Peyer's patch (tissue), 4 donors: Measurements from ENCODE around the gene CXXC5.

Source experiments
- POLR2A ChIP-seq, 2 donors: fragments of 450-650 bp; IDR thresholded peaks; one replicate each; pipeline ENCODE4 v1.5.1; 2017; ENCODE audit warnings: antibody characterized with exemption in 2 of 2, mild to moderate bottlenecking in 2 of 2, moderate library complexity in 2 of 2
- TF ChIP-seq, protein P1 (sequence below), 6 experiments: fragments of 450-650 bp in 4 of 6; fragments of 200-600 bp in 2 of 6; sonication (generic) in 1 of 6; IDR thresholded peaks; one replicate each; pipeline ENCODE4 v1.5.1; 2017 to 2019; ENCODE audit warnings: antibody characterized with exemption in 6 of 6, mild to moderate bottlenecking in 3 of 6, moderate library complexity in 1 of 6

- TF ChIP-seq, protein P1, sequence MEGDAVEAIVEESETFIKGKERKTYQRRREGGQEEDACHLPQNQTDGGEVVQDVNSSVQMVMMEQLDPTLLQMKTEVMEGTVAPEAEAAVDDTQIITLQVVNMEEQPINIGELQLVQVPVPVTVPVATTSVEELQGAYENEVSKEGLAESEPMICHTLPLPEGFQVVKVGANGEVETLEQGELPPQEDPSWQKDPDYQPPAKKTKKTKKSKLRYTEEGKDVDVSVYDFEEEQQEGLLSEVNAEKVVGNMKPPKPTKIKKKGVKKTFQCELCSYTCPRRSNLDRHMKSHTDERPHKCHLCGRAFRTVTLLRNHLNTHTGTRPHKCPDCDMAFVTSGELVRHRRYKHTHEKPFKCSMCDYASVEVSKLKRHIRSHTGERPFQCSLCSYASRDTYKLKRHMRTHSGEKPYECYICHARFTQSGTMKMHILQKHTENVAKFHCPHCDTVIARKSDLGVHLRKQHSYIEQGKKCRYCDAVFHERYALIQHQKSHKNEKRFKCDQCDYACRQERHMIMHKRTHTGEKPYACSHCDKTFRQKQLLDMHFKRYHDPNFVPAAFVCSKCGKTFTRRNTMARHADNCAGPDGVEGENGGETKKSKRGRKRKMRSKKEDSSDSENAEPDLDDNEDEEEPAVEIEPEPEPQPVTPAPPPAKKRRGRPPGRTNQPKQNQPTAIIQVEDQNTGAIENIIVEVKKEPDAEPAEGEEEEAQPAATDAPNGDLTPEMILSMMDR (IDR thresholded peaks at IDR 0.05), result no peak
- no peak for TF ChIP-seq POLR2A (IDR thresholded peaks at IDR 0.05)
Observed at GRCh38 chr5:139666551-139666950, 18.4 kb downstream of the CXXC5 start.
